ENCODE measurements around the gene RPA1.

RPA1 gene

GRCh38 chr17:1908699-1909309 lies 79.0 kb downstream of the RPA1 start:
- TF ChIP-seq CTCF (conservative IDR thresholded peaks at IDR 0.05; ENCODE audit: low read length) = peak; percentile 80
- H3K4me3 ChIP-seq (ENCODE audit: low read length) = peak overlapping the region; percentile 42
- peak; percentile 75 for DNase-seq (ENCODE audit: low read depth)

- TF ChIP-seq CTCF (conservative IDR thresholded peaks at IDR 0.05; ENCODE audit: low read length) = no peak
- DNase-seq (ENCODE audit: low read depth) = no peak
- H3K4me3 ChIP-seq (ENCODE audit: low read length) = no peak overlapping the region
Measured at GRCh38 chr17:1909985-1910384, 80.2 kb downstream of the RPA1 start.

GRCh38 chr17:1912146-1912545 lies 82.3 kb downstream of the RPA1 start:
- no peak for TF ChIP-seq CTCF (conservative IDR thresholded peaks at IDR 0.05; ENCODE audit: low read length)
- no peak overlapping the region for H3K4me3 ChIP-seq (ENCODE audit: low read length)
- DNase-seq (ENCODE audit: low read depth) = no peak

- H3K4me3 ChIP-seq (ENCODE audit: low read length) = no peak overlapping the region
- no peak for TF ChIP-seq CTCF (conservative IDR thresholded peaks at IDR 0.05; ENCODE audit: low read length)
- no peak for DNase-seq (ENCODE audit: low read depth)
Measured at GRCh38 chr17:1913702-1914101, 83.9 kb downstream of the RPA1 start.

GRCh38 chr17:1914661-1915083 lies 84.9 kb downstream of the RPA1 start:
- no peak for DNase-seq (ENCODE audit: low read depth)
- no peak for TF ChIP-seq CTCF (conservative IDR thresholded peaks at IDR 0.05; ENCODE audit: low read length)
- H3K4me3 ChIP-seq (ENCODE audit: low read length) = no peak overlapping the region

GRCh38 chr17:1915889-1916288 lies 86.1 kb downstream of the RPA1 start:
- no peak overlapping the region for H3K4me3 ChIP-seq (ENCODE audit: low read length)
- TF ChIP-seq CTCF (conservative IDR thresholded peaks at IDR 0.05; ENCODE audit: low read length) = no peak
- DNase-seq (ENCODE audit: low read depth) = no peak

GRCh38 chr17:1916316-1916715 lies 86.5 kb downstream of the RPA1 start:
- TF ChIP-seq CTCF (conservative IDR thresholded peaks at IDR 0.05; ENCODE audit: low read length) = no peak
- no peak overlapping the region for H3K4me3 ChIP-seq (ENCODE audit: low read length)
- no peak for DNase-seq (ENCODE audit: low read depth)
